Measurements from ENCODE around the gene TCF12.

Gene TCF12

GRCh38 chr15:57327985-57328471, 409.6 kb downstream of the TCF12 start:
- DNase-seq = no peak

GRCh38 chr15:57328479-57328878, 410.0 kb downstream of the TCF12 start:
- no peak for DNase-seq

DNA sequence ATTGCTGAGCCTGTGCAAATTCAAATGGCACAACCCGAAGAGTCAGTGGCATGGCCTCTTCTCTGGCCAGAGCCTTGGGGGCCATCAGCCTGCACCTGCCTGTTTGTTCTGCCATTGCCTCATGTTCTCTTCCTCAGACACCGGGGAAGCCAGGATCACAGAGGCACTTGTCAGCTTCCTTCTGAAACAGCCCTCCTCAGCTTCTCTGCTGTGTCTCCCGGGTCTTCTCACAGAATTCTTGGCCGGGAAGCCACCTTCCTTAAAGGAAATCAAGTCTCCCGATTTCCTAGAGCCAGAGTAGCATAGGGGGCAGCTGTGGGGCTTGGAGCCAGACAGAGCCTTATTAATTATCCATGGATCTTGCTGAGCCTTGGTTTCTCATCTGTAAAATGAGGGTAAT, 410.5 kb downstream of the TCF12 start:
- no peak for DNase-seq

- DNase-seq = no peak
These were observed 411.3 kb downstream of the TCF12 start for GRCh38 chr15:57329582-57330367.

GRCh38 chr15:57330619-57331340, 412.3 kb downstream of the TCF12 start:
- no peak for DNase-seq

DNA sequence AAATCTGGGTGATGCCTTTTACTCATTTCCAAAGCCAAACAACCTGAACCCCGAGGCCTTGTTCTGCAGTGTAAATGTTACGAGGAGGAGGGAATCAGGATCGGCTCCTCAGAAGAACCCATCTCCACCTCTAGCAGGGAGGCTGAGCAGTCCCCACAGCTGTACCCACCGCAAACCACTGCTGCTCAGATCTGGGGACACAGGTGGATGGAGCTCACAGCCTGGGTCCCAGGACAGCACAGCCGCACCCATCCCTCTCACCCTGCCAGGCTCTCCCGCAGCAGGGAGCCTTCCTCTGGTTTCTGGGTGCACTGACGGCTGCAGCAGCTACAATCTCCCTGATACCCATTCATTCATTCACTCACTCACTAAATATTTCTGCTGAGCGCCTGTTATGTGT, 413.9 kb downstream of the TCF12 start:
- DNase-seq = no peak

- DNase-seq = no peak
These were observed 415.0 kb downstream of the TCF12 start for GRCh38 chr15:57333487-57333886.

GRCh38 chr15:57334257-57334656, 415.8 kb downstream of the TCF12 start:
- DNase-seq = no peak

- no peak for DNase-seq
These were observed 416.9 kb downstream of the TCF12 start for GRCh38 chr15:57335293-57335715.

GRCh38 chr15:57335719-57336118, 417.3 kb downstream of the TCF12 start:
- no peak for DNase-seq

GRCh38 chr15:57337868-57338411, 419.5 kb downstream of the TCF12 start:
- no peak for DNase-seq

GRCh38 chr15:57339321-57339720, 420.9 kb downstream of the TCF12 start:
- DNase-seq = no peak
